Stimulated activated CD4-positive, alpha-beta T cell treated with anti-CD3 and anti-CD28 coated beads, Interleukin-15, amount 100 ng/mL, for 24 hours (primary cell): ENCODE measurements around the gene EHMT1.

Experiments used
- DNase-seq: peaks from one replicate; pipeline ENCODE4 v3.0.0-alpha.2; 2020

Gene EHMT1

DNA sequence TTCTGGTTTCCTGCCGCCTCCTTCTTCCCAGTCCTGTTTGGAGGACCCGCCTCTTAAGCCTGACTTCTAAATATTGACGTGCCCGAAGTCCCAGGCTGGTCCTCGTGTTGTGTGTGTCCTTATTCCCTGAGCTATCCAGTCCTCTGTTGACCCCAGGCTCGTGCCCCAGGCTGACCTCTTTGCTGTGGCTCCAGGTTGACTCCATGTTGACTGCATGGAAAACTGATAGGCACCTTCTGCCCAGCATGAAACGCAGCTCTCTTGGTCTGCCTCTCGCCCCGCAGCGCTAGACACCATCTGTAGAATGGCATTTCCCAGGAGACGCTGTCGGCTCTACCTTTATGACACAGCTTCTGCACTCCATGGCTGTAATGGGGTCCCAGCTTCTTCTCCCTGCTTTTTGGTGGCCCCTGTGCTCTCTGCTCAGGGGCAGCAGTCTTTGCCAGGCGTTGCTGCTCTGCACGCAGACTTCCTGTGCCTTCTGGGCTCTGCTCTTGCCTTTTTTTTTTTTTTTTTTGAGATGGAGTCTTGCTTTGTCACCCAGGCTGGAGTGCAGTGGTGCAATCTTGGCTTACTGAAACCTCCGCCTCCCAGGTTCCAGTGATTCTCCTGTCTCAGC lies 28.4 kb downstream of the EHMT1 start:
- DNase-seq: no peak

DNA sequence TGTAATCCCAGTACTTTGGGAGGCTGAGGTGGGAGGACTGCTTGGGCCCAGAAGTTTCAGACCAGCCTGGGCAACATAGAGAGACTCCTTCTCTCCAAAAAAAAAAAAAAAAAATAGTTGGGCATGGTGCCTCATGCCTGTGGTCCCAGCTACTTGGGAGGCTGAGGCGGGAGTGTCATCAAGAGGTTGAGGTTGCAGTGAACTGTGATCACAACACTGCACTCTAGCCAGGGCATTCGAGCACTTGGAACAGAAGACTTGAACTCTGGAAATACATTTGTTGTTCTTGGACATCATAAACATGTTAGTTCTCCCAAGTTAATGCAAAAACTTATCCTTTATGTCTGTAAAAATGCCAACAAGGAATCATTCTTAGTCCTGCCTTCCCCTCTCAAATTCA lies 29.6 kb downstream of the EHMT1 start:
- no peak for DNase-seq

DNA sequence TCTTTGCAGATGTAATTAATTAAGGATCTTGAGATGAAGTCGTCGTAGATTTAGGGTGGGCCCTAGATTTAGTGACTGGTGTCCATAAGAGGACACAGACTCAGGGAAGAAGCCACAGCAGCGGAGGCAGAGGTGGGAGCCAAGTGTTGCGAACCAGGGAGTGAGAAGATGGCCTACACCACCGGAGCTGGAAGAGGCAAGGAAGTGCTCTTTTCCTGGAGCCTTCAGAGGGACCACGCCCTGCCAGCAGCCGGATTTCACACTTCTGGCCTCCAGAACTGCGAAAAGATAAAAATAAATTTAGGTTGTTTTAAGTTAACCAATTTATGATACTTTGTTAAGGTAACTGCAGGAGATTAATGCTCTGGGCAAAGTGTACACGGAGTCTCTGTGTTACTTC lies 30.7 kb downstream of the EHMT1 start:
- DNase-seq: no peak

DNA sequence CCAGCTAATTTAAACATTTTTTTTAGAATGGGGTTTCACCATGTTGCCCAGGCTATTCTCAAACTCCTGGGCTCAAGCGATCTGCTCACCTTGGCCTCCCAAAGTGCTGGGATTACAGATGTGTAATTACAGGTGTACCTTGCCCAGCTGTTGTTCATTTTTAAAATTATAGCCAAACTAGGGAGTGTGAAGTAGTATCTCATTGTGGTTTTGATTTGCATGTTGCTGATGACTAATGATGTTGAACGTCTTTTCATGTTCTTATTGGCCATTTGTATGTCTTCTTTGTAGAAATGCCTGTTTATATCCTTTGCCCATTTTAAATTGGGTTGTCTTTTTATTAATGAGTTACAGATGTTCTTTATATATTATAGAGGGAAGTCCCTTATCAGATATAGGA lies 31.5 kb downstream of the EHMT1 start:
- DNase-seq: no peak

DNA sequence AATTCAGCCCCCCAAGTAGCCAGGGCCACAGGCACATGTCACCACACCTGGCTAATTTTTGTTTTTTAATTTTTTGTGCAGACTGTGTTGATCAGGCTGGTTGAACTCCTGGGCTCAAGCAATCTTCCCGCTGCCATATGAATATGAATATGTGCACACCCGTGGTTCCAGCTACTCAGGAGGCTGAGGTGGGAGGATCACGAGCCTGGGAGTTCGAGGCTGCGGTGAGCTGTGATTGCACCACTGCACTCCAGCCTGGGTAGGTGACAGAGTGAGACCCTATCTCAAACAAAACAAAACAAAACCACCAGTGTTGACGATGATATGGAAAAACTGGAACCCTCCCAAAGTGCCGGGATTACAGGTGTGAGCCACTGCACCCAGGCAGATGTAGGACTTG lies 32.0 kb downstream of the EHMT1 start:
- no peak for DNase-seq

DNA sequence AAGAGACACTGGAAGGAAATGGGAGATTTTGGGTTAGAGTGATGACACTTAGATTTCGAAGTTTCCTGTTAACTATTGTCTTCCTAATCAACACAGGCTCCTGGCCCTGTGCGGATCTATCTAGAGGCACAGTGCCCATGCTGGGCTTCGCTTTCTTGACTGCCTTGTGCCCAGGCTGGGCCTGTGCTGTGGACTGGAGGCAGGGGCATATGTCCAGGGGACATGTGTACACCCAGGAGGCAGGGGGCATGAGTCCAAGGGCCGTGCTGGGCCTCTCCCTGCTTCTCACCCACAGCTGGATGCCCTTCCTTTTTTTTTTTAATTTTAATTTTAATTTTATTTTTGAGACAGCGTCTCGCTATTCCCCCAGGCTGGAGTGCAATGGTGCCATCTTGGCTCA lies 37.6 kb downstream of the EHMT1 start:
- DNase-seq: no peak

DNA sequence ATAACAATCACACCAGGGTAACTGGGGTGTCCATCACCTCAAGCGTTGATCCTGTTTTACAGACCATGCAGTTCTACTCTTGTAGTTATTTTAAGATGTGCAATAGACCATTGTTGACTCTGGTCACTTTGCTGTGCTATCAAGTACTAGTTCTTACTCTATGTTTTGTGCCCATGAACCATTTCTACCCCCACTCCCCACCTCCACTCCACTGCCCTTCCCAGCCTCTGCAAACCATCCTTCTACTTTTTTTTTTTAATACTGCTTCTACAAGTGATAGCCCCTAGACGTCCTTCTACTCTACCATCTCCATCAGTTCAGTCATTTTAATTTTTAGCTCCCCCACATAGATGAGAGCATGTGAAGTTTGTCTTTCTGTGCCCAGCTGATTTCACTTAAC lies 38.8 kb downstream of the EHMT1 start:
- no peak for DNase-seq

DNA sequence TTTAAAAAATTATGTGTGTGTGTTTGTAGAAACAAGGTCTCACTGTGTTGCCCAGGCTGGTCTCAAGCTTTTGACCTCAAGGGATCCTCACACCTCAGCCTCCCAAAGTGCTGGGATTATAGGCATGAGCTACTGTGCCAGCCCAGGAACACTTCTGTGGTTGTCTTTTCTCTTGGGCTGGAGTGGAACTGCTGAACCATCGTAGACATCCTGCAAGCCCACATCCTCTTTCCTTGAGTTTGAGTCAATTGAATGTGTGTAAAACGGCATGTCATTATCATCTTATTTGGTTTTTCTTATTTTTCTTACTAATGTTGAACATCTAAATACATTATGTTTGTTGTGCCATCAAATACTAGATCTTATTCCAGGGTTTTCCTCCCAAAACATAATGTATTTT lies 40.0 kb downstream of the EHMT1 start:
- DNase-seq: no peak

DNA sequence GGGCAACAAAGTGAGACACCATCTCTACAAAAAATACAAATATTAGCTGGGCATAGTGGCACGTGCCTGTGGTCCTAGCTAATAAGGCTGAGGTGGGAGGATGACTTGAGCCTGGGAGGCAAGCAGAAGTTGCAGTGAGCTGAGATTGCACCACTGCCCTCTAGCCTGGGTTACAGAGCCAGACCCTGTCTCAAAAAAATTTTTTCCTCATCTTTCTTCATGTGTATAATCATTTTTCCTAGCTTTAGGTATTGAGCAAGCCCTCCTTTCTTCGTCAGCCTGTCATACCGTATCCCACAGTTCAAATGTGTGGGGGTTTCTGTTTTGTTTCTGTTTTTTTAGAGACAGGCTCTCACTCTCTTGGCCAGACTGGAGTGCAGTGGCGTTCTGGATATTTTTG lies 41.3 kb downstream of the EHMT1 start:
- DNase-seq: no peak

DNA sequence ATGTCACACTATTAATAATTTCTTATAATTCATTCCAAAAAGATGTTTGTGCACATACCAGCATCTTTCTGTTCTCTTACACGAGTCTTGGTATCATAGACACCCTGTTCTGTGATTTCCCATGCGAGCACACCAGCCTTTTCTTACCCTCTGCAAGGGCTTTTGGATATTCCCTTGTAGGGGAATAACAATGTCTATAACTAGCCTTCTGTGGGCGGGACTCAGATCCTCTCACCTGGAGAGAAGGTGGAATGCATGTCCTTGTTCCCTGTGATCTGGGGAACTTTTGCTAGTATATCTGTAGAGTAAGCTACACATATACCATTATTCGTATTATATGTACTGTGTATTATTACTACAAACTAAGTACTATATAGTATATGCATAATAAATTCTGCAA lies 44.8 kb downstream of the EHMT1 start:
- no peak for DNase-seq

DNA sequence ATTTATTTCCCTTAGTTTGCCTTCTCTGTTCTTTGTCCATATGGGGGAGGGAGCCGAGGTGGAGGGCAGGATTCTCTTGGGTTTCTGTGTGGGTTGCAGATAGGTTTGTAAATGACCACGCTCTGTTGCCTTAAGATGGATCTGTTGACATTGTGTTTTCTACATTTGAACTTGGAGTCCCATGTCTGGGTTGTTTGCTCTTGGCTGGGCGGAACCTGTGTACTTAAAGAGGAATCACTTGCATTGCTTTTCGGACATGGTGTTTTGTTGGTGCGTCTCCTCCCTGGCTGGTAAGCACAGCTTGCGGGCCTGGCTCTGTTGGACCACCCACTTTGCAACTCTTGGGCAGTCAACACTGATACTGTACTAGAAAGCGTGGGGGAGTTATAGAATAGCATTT lies 45.9 kb downstream of the EHMT1 start:
- no peak for DNase-seq

DNA sequence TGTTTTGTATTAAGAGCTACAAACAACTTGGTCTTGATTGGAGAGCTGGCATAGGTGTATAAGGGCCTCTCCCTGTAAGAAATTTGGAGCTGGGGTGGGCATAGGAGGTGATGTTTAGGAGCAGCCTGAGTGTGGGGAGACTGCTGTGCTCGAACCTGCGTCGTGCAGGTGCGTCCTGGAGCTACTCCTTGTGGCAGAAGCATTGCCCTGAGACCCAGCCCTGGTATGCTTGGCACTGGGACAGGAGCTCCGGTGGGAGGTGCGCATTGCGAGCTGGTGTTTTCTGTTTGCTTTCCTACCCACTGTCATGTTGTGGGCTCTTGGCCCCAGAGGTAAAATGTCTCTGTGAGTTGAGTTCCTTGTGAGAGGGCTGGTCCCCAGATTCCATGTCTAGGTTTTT lies 46.4 kb downstream of the EHMT1 start:
- DNase-seq: no peak

DNA sequence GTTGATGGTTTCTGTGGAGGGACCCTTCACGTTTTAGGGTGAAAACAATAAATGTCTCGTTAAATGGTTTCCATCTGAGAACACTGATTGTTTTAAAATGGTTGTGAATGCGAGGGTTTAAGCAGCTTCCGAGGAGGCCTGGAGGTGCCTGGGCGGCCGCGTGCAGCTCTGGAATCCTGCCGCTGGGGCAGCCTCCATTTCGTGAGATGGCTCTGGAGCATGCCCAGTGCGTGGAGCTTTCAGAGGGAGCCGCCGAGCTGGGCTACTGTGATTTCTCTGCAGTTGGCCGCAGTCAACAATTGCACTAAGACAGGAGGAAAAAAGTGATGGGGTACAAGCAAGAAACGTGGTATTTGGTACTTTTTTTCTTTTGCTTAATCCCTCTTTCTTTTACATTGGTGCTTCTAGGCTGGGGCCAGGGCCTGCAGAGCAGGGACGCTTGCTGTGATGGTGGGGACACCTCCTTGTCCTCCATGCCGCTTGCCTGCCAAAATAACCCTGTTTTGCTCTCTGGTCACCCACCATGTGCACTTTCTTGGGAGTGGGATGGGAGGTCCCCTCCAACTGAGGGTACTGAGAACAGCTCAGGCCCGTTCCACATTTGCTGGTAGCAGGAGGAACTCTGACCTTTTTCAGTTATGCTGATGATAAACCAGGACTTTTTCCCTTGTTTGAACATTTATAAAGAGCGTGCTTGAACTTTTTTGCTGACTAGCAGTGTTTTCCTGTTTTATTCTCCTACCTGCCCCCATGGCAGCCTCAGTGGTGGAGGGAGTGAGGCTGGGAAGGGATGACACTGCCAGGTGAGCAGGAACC lies 47.1 kb downstream of the EHMT1 start:
- no peak for DNase-seq

DNA sequence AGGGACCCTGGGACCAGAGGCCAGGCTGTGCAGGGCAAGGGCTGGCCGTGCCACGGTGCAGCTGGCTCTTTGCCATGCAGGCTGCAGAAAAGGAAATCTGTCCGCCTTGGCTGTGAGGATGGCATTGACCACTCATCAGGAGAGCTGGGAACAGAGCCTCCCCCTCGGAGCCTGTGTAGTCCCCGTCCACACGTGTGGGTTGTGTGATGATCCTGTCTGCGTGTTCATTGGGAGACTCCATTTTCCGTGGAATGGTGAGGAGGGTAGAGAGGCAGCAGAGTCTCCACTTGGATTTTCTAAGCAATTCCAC lies 47.7 kb downstream of the EHMT1 start:
- DNase-seq: no peak

DNA sequence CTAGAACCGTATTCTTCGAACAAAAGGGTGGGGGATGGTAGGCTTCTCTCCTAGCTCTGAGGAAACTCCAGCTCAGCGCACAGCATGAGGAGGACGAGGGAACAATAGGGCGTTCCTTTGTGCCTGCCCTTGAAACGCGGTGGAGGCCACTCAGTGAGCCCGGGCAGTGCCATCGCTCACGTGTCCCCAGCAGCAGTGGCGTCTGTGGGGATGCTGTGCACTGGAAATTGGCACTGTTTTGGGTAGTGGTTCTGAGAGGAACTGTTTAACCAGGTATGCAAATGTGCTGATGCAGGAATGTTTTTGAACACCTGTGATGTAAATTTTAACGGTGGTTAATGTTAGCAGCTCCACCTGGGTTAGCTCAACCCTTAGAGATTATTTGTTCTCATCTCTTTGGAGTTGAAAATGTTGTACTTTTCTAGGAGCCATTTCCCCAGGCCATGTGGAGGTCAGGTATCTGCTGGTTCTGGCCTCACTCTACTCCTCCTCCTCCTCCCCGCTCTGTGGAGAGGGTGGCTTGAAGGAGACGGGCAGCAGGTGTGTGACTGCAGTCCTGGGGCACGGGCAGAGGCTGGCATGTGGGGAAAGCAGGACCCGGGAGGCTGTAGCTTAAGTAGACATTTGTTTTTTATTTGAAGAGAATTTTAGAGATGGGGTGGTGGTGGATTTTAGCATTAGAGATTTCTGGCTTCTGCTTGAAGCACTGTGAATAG lies 48.3 kb downstream of the EHMT1 start:
- DNase-seq: no peak

DNA sequence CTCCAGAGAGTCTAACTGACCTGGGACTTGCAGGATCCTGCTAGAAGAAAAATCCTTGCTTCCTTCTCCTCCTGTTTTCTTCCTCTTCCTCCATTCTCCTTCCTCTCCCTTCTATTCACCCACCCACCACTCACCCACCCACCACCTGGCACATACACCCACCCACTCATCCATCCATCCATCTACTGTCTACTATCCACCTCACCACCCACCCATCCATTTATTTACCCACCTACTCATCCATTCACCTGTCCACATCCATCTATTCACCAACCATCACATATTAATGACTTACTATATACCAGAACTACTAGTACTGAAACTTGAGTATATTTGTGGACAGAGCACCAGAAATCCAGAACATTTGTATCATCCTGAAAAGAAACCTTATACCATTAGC lies 49.4 kb downstream of the EHMT1 start:
- no peak for DNase-seq

DNA sequence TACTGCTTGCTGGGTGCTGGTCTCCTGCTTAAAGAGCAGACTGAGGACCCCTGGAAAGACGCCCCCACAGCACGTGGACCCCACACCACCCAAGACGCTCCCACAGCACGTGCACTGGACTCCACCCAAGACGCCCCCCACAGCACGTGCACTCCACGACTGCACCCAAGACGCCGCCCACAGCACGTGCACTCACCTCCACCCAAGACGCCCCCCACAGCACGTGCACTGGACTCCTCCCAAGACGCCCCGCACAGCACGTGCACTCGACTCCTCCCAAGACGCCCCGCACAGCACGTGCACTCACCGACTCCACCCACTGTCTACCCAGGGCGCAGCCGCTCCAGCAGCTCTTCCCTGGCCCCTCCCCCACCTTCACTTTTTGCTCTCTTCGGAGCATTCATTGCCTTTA lies 50.5 kb downstream of the EHMT1 start:
- DNase-seq: no peak

DNA sequence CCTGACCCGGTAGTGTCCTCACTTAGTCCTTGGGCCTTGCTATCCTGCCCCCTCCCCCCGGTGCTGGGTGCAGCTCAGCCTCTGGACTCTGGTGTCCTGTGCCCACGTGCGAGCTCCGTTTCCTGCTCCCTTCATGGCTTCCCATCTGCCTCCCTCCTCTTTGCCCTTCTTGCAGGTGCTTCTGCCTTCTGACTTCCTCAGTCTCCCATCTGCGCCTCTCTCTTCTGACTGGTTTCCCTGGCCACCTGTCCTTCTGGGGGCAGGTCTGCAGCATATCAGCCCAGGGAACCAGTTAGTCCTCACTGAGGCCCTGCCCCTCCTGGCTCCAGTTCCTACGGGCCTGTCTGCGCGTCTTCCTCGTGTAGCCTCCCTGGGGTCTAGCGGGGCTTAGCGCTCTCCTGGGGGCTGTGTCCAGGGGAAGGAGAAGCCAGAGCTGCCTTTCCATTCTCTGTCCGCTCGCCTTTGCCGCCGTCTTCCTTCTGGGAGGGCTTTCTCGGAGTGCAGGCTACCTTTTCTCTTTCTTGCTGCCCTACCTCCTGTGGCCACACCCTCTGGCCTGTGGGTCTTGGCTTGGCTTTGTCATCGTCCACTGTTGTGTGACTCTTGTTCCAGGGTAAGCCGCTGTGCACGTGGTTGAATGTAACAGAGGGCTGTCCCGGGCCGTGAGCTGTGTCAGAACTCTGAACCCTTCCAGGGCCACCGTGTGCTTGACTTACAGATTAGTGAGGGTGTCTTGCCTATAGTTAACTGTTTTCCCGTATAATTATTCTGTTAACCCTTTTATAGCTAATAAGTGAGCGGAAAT lies 51.8 kb downstream of the EHMT1 start:
- no peak for DNase-seq

DNA sequence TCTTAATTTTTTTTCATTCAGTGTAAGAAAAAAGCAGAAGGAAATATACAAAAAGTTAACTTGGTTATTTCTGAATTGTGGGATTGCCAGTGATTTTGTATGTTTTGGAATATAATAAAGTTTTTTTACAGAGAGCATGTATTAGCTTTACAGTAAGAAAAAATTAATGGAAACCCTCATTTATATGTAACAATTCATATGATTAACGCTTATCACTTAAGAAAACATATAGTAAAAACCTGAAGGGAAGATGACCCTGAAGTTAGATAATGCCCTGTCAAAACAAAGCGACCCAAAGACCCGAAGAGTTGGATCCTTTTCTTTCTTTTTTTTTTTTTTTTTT lies 52.4 kb downstream of the EHMT1 start:
- no peak for DNase-seq

DNA sequence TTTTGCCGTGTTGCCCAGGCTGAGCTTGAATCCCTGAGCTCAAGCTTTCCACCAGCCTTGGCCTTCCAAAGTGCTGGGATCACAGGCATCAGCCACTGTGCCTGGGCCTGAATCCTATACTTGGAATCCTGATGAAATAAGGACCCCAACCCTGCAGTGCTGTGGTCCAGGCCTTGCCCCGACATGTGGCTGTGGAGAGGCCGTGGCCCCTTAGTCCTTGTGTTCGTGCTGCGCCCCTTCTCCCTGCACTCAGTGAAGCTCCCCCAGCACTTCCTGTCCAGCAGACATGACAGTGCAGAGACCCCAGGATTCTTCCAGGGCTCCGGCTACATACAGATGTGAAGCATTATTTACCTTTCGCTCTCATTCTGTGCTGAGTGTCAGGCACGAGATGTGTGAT lies 52.9 kb downstream of the EHMT1 start:
- no peak for DNase-seq

DNA sequence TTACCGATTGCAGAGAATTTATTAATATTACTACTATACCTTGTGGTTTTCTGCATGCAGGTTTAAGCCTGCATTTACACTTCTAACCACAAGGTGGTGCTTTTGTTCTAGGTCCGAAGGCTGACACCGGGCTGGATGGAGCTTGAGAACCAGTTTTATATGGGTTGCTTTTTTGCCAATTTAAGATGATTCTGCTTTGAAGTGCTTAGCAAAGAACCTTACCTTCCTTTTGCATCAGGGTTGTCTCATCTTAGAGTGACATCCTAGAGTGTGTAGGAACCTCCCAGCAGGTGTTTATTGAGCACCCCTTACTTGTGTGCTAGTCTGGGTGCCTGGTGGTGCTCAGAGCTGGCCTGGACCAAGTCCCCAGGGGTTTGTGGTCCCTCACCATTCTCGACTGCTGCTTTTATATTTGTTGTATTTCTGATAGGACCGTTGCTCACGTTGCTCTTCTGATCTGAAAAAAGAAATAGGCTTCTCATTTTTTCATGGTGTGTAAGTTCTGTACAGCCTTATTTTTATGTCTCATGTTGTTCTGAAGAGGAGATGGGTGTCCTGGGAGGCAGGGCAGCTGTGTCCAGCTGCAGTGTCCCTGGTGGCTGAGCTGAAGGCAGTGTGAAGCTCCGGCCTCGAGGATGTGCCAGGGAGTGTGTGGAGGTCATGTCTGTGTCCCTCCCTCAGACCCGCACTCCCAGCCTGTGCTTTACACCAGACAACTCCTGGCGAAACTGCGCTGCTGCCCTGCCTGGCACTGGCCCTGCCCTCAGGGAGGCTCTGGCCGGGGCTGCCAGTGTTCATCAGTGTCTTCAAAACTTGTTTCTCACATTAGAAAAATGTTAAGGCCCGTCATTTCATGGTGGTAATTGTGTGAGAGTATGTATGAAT lies 54.3 kb downstream of the EHMT1 start:
- peak; percentile 50 for DNase-seq

DNA sequence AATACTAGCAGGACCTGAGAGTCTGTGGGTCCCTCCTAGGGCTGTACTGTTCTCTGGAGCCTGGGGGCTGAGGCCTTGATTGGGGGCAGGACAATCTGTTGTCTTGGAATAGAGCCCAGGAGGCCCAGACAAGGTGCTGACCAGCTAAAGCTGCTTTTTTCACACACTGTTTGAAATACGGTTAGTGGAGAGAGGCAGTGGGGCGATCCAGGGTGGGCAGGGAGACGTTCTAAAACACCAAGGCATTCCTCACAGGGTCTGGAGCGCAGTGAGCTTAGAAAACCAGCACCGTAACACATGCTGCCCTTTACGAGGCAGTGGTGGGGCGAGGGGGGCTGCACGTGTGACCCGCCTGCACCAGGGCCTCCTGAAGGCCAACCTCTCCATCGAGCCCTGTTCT lies 55.1 kb downstream of the EHMT1 start:
- no peak for DNase-seq
